K562 (cell line): ENCODE measurements around the gene OPCML. TPM values are rescaled to one million over a fixed set of nuclear protein-coding genes. Genes with fewer than 3 reads are reported as not detected.

ENCODE experiments used
- ATAC-seq: fragments of 200-7000 bp; cut with Tn5 transposase; 3 replicates; pipeline ENCODE4 v1.9.1; 2020; ENCODE audit warnings: moderate library complexity
- BruUV-seq: library from RNA; stranded (reverse); fragments of 400-500 nt; replicated peaks from 2 replicates; lab custom pipeline; 2021; lab: Mats Ljungman, UMichigan
- CTCF ChIA-PET: fragments of 300-600 bp; formaldehyde crosslinking; extraction: SDS; loops from one replicate; lab custom pipeline; 2021; ENCODE audit warnings: low intra/inter-chr PET ratio; lab: Yijun Ruan, JAX
- POLR2A ChIA-PET: fragments of 300-600, 350-650 bp; sonication (Branson Sonifier 250); formaldehyde crosslinking; extraction: SDS; loops from one replicate; lab custom pipeline; 2021; ENCODE audit warnings: antibody characterized with exemption, inconsistent platforms; lab: Yijun Ruan, JAX
- DNase-seq, 4 experiments: peaks; one replicate each; pipeline versions ENCODE4 v3.0.0 to v3.0.0-alpha.2; 2011 to 2018; ENCODE audit warnings: low spot score in 3 of 4, mixed read lengths in 3 of 4; ENCODE audit errors: extremely low read depth in 1 of 4
- FAIRE-seq: peaks from 2 replicates; lab custom pipeline; 2011; peaks lifted over from hg19 to GRCh38; lab: Jason Lieb, UNC
- H2AFZ ChIP-seq: 2 replicates; pipeline ENCODE4 v1.6.0; 2011; ENCODE audit warnings: low read depth, low read length, control low read depth, inconsistent platforms
- H3K27ac ChIP-seq: fragments of 200-600 bp; 3 replicates; pipeline ENCODE4 v1.8.0; 2011; ENCODE audit warnings: low read depth, mild to moderate bottlenecking, control low read depth, inconsistent platforms, low read length, moderate library complexity, mixed read lengths; ENCODE audit errors: extremely low read depth
- H3K27me3 ChIP-seq, 2 experiments: fragments of 300-600 bp in 1 of 2; 2 replicates in 1 of 2; 3 replicates in 1 of 2; pipeline versions ENCODE4 v1.6.0 to v1.8.0; 2011; ENCODE audit warnings: inconsistent platforms in 2 of 2, low read length in 2 of 2, mild to moderate bottlenecking in 1 of 2, mixed read lengths in 1 of 2, moderate library complexity in 1 of 2; ENCODE audit not compliant: control insufficient read depth in 2 of 2, insufficient read depth in 2 of 2
- H3K36me3 ChIP-seq: fragments of 300-600 bp; 3 replicates; pipeline ENCODE4 v1.8.0; 2011; ENCODE audit warnings: mild to moderate bottlenecking, low read length, inconsistent platforms; ENCODE audit not compliant: control insufficient read depth, insufficient read depth
- H3K4me1 ChIP-seq, 2 experiments: fragments of 200-600 bp in 1 of 2; replicated peaks in 1 of 2; 2 replicates in 1 of 2; 3 replicates in 1 of 2; pipeline versions ENCODE4 v1.5.1 to v1.8.0; 2011; ENCODE audit warnings: inconsistent platforms in 2 of 2, low read length in 2 of 2, mild to moderate bottlenecking in 1 of 2, mixed read lengths in 1 of 2, moderate library complexity in 1 of 2; ENCODE audit not compliant: control insufficient read depth in 2 of 2, insufficient read depth in 2 of 2
- H3K4me2 ChIP-seq: 2 replicates; pipeline ENCODE4 v1.6.1; 2011; ENCODE audit warnings: low read length, control low read depth, inconsistent platforms, mixed read lengths; ENCODE audit not compliant: insufficient read depth
- H3K4me3 ChIP-seq: fragments of 200-600 bp; sonication (generic), shearing (Covaris generic); 2 replicates; pipeline ENCODE4 v1.5.1; 2016; ENCODE audit warnings: control low read depth, inconsistent platforms
- H3K79me2 ChIP-seq: fragments of 200-600 bp; 3 replicates; pipeline ENCODE4 v1.8.0; 2011; ENCODE audit warnings: low read length, inconsistent platforms; ENCODE audit not compliant: control insufficient read depth, insufficient read depth
- H3K9ac ChIP-seq, 2 experiments: 2 replicates each; pipeline versions ENCODE4 v1.6.0 to v1.6.1; 2011; ENCODE audit warnings: low read depth in 2 of 2, low read length in 2 of 2, control low read depth in 1 of 2, inconsistent platforms in 1 of 2, mild to moderate bottlenecking in 1 of 2, mixed read lengths in 1 of 2; ENCODE audit not compliant: insufficient read depth in 1 of 2
- H3K9me1 ChIP-seq: one replicate; pipeline ENCODE4 v1.6.0; 2011; ENCODE audit warnings: inconsistent platforms, mild to moderate bottlenecking, low read length, moderate library complexity; ENCODE audit not compliant: control insufficient read depth, insufficient read depth
- H3K9me3 ChIP-seq: replicated peaks from 2 replicates; pipeline ENCODE4 v1.5.1; 2011; ENCODE audit warnings: low read depth, low read length, inconsistent platforms; ENCODE audit not compliant: control insufficient read depth, insufficient read depth
- H4K20me1 ChIP-seq: replicated peaks from 2 replicates; pipeline ENCODE4 v1.6.1; 2011; ENCODE audit warnings: low read length, inconsistent platforms, mixed read lengths; ENCODE audit not compliant: control insufficient read depth, insufficient read depth
- ATF3 ChIP-seq, 2 experiments: fragments of 450-650 bp in 1 of 2; sonication (generic) in 1 of 2; formaldehyde crosslinking in 1 of 2; IDR thresholded peaks in 1 of 2; conservative IDR thresholded peaks in 1 of 2; 2 replicates each; pipeline versions ENCODE4 v1.6.1 to v1.8.1; 2016 to 2023; ENCODE audit warnings: mild to moderate bottlenecking in 2 of 2, moderate library complexity in 2 of 2, inconsistent platforms in 1 of 2, missing genetic modification reagents in 1 of 2
- ATF7 ChIP-seq: fragments of 450-650 bp; IDR thresholded peaks from 2 replicates; pipeline ENCODE4 v1.7.1; 2014; ENCODE audit warnings: mild to moderate bottlenecking, moderate library complexity
- BMI1 ChIP-seq: fragments of 150-350 bp; IDR thresholded peaks from 2 replicates; pipeline ENCODE4 v1.6.1; 2014; ENCODE audit warnings: low read length
- CBX2 ChIP-seq: fragments of 200-600 bp; sonication (generic); IDR thresholded peaks from one replicate; pipeline ENCODE4 v1.6.1; 2012; ENCODE audit warnings: mild to moderate bottlenecking, low read length, inconsistent platforms; ENCODE audit not compliant: insufficient read depth, poor library complexity, severe bottlenecking
- DDX20 ChIP-seq: fragments of 450-650 bp; IDR thresholded peaks from 2 replicates; pipeline ENCODE4 v1.6.1; 2016; ENCODE audit warnings: missing genetic modification characterization, low read depth, mild to moderate bottlenecking, missing compliant biosample characterization, moderate library complexity
- HBP1 ChIP-seq: fragments of 450-650 bp; formaldehyde crosslinking; IDR thresholded peaks from 2 replicates; pipeline ENCODE4 v1.4.0; 2022; ENCODE audit warnings: missing genetic modification characterization
- HMG20B ChIP-seq: fragments of 250-450 bp; sonication (Bioruptor Pico); IDR thresholded peaks from 2 replicates; pipeline ENCODE4 v1.5.0; 2021; ENCODE audit warnings: mild to moderate bottlenecking
- NEUROD1 ChIP-seq: fragments of 150-350 bp; IDR thresholded peaks from 2 replicates; pipeline ENCODE4 v1.6.1; 2014; ENCODE audit warnings: borderline replicate concordance, low read length, low read depth; ENCODE audit not compliant: partially characterized antibody
- NR2C1 ChIP-seq, 2 experiments: fragments of 450-650 bp; IDR thresholded peaks; 2 replicates each; pipeline ENCODE4 v1.6.1; 2017; ENCODE audit warnings: mild to moderate bottlenecking in 2 of 2, antibody characterized with exemption in 1 of 2, inconsistent platforms in 1 of 2, missing compliant biosample characterization in 1 of 2, missing genetic modification characterization in 1 of 2
- POLR2B ChIP-seq: fragments of 450-650 bp; IDR thresholded peaks from 2 replicates; pipeline ENCODE4 v1.6.1; 2018; ENCODE audit warnings: low read depth; ENCODE audit not compliant: partially characterized antibody
- SMAD3 ChIP-seq: fragments of 450-650 bp; formaldehyde crosslinking; conservative IDR thresholded peaks from 2 replicates; pipeline ENCODE4 v1.4.0; 2020; ENCODE audit warnings: mild to moderate bottlenecking
- SMARCE1 ChIP-seq: fragments of 450-650 bp; IDR thresholded peaks from 2 replicates; pipeline ENCODE4 v1.7.1; 2016; ENCODE audit warnings: mild to moderate bottlenecking
- U2AF1 ChIP-seq: fragments of 200-400 bp; formaldehyde crosslinking; optimal IDR thresholded peaks from 2 replicates; pipeline ENCODE3; 2017; ENCODE audit warnings: mild to moderate bottlenecking, low read depth, low read length, moderate library complexity
- XRCC4 ChIP-seq: IDR thresholded peaks from one replicate; pipeline ENCODE4 v1.6.1; 2011; ENCODE audit not compliant: insufficient read depth, insufficient read length; ENCODE audit errors: extremely low read depth
- ZBED1 ChIP-seq: IDR thresholded peaks from 2 replicates; pipeline ENCODE4 v1.6.1; 2014
- ZBTB5 ChIP-seq: fragments of 450-650 bp; IDR thresholded peaks from 2 replicates; pipeline ENCODE4 v1.6.1; 2017; ENCODE audit warnings: antibody characterized with exemption
- ZNF212 ChIP-seq: fragments of 450-650 bp; formaldehyde crosslinking; IDR thresholded peaks from 2 replicates; pipeline ENCODE4 v1.4.0; 2020; ENCODE audit warnings: mild to moderate bottlenecking
- WGBS: fragments of 100-300 bp; shearing (Covaris generic); methylation state at CpG from one replicate; pipeline ENCODE4 v1.1.6; 2016; ENCODE audit warnings: low coverage, mixed read lengths; ENCODE audit not compliant: insufficient coverage; ENCODE audit errors: missing lambda C conversion rate; 5-methylcytosine and 5-hydroxymethylcytosine counted together
- in situ Hi-C: fragments of 300-500 bp; cut with MboI; formaldehyde crosslinking; loops from 4 replicates; pipeline ENCODE4 v1.15.0; 2018; ENCODE audit warnings: inconsistent platforms, mixed read lengths
- intact Hi-C: fragments of 100-400 bp; cut with micrococcal nuclease; formaldehyde crosslinking; loops from 2 replicates; pipeline ENCODE4 v1.14.2; 2022
- polyA plus RNA-seq, 8 experiments: library from polyadenylated mRNA; depleted of rRNA in 4 of 8; stranded (reverse) in 5 of 8; unstranded in 3 of 8; fragments of >200 nt; fragmentation: Nextera tagmentation in 2 of 8; fragmentation: Illumina TruSeq in 1 of 8; extraction: Ambion mirVana in 2 of 8; extraction: Trizol in 1 of 8; gene quantifications; 2 replicates each; pipeline versions ENCODE4 v1.2.1 to v1.2.3, GENCODE V29; 2011 to 2014; ENCODE audit warnings: inconsistent platforms in 1 of 8, missing spikeins in 1 of 8
- total RNA-seq, 7 experiments: library from RNA; depleted of rRNA in 6 of 7; stranded (reverse); fragments of >200 nt in 6 of 7; fragmentation: Illumina TruSeq in 2 of 7; extraction: Trizol in 2 of 7; gene quantifications; 2 replicates each; pipeline versions ENCODE4 v1.2.1 to v1.2.3, GENCODE V29; 2011 to 2021; ENCODE audit warnings: low replicate concordance in 1 of 7

OPCML gene
- total and polyA plus RNA-seq, 9 of the 15 experiments (the other 6 are each of a cell fraction or from before 2014, with no cell fraction given) = not detected

- TF ChIP-seq ATF3 (IDR thresholded peaks at IDR 0.05) (no peak), ATF3 (CRISPR knock-in tag; conservative IDR thresholded peaks at IDR 0.05) (no peak), POLR2B (no peak), ZBTB5 (no peak), NEUROD1 (no peak)
Observed at GRCh38 chr11:133265530-133266035, 266.7 kb downstream of the OPCML start (continued).

GRCh38 chr11:133263332-133263731, 269.0 kb downstream of the OPCML start:
- in situ Hi-C loops = no loop called here
- 0% methylated on average over 2 of the region's 2 CpGs for WGBS
- Histone ChIP-seq H4K20me1 (no peaks in the 10 kb centered on the region), H3K36me3 (no peaks in the 10 kb centered on the region), H3K9me1 (no peaks in the 10 kb centered on the region), H3K4me2 (no peak overlapping the region), H3K27ac (no peak overlapping the region), H2AFZ (no peak overlapping the region), H3K4me1 (no peaks in the 10 kb centered on the region), H3K9ac (no peak overlapping the region), H3K27me3 (no peaks in the 10 kb centered on the region), H3K9me3 (no peaks in the 10 kb centered on the region), H3K4me3 (no peak overlapping the region), H3K79me2 (no peaks in the 10 kb centered on the region)
- DNase-seq = no peak
- no TSS peak for BruUV-seq
- no peak for FAIRE-seq
- intact Hi-C loops = no loop called here
- CTCF ChIA-PET = no interaction called here
- ATAC-seq = no peak
- POLR2A ChIA-PET = interaction anchor here (0.7 kb wide), 1 partner anchor 176 kb away, joined by 3 read pairs; no protein-coding TSS in a partner anchor
- TF ChIP-seq HMG20B (CRISPR knock-in tag) (no peak), ZBED1 (no peak), DDX20 (no peak), CBX2 (no peak), XRCC4 (no peak), SMAD3 (CRISPR knock-in tag) (no peak), HBP1 (no peak), BMI1 (no peak), U2AF1 (no peak), ATF7 (no peak), NR2C1 (IDR thresholded peaks at IDR 0.05) (no peak), NR2C1 (tag; IDR thresholded peaks at IDR 0.05) (no peak), SMARCE1 (no peak), ZNF212 (CRISPR knock-in tag) (no peak)
